MM.1S (cell line): ENCODE data around the gene GATAD2B.

Source experiments
- DNase-seq: peaks from one replicate; pipeline ENCODE4 v3.0.0-alpha.2; 2015
- H2AFZ ChIP-seq: fragments of 300-600 bp; sonication (generic); 2 replicates; pipeline ENCODE4 v1.6.0; 2016; ENCODE audit warnings: antibody characterized with exemption, low read length
- H3F3A ChIP-seq: fragments of 300-600 bp; sonication (generic); 2 replicates; pipeline ENCODE4 v1.6.1; 2016; ENCODE audit warnings: mild to moderate bottlenecking, antibody characterized with exemption, low read length, moderate library complexity, mixed read lengths; ENCODE audit not compliant: insufficient read depth
- H3K27ac ChIP-seq: fragments of 300-600 bp; sonication (generic); 2 replicates; pipeline ENCODE4 v1.5.1; 2016; ENCODE audit warnings: mild to moderate bottlenecking, low read length
- H3K27me3 ChIP-seq: fragments of 300-600 bp; sonication (generic); replicated peaks from 2 replicates; pipeline ENCODE4 v1.6.0; 2016; ENCODE audit warnings: low read length; ENCODE audit not compliant: insufficient read depth
- H3K36me3 ChIP-seq: fragments of 300-600 bp; sonication (generic); replicated peaks from 2 replicates; pipeline ENCODE4 v1.6.1; 2016; ENCODE audit warnings: mild to moderate bottlenecking, low read length, mixed read lengths; ENCODE audit not compliant: insufficient read depth
- H3K4me1 ChIP-seq: fragments of 300-600 bp; sonication (generic); 2 replicates; pipeline ENCODE4 v1.6.1; 2016; ENCODE audit warnings: low read length, mixed read lengths
- H3K4me2 ChIP-seq: fragments of 300-600 bp; sonication (generic); 2 replicates; pipeline ENCODE4 v1.6.0; 2016; ENCODE audit warnings: low read depth, low read length
- H3K4me3 ChIP-seq: fragments of 300-600 bp; sonication (generic); 2 replicates; pipeline ENCODE4 v1.5.1; 2016; ENCODE audit warnings: low read length, mixed read lengths
- H3K79me2 ChIP-seq: fragments of 300-600 bp; sonication (generic); 2 replicates; pipeline ENCODE4 v1.6.1; 2016; ENCODE audit warnings: mixed run types, low read length, mixed read lengths
- H3K9ac ChIP-seq: fragments of 300-600 bp; sonication (generic); 2 replicates; pipeline ENCODE4 v1.6.1; 2016; ENCODE audit warnings: low read length, mixed read lengths
- H3K9me2 ChIP-seq: fragments of 300-600 bp; sonication (generic); replicated peaks from 2 replicates; pipeline ENCODE4 v1.6.1; 2016; ENCODE audit warnings: mild to moderate bottlenecking, low read length, mixed read lengths; ENCODE audit not compliant: insufficient read depth
- H3K9me3 ChIP-seq: fragments of 300-600 bp; sonication (generic); replicated peaks from 2 replicates; pipeline ENCODE4 v1.6.1; 2016; ENCODE audit warnings: mild to moderate bottlenecking, low read length, mixed read lengths; ENCODE audit not compliant: insufficient read depth
- H4K20me1 ChIP-seq: fragments of 300-600 bp; sonication (generic); 2 replicates; pipeline ENCODE4 v1.6.1; 2016; ENCODE audit warnings: mild to moderate bottlenecking, low read length, moderate library complexity, mixed read lengths; ENCODE audit not compliant: insufficient read depth
- CTCF ChIP-seq: fragments of 300-600 bp; sonication (generic); IDR thresholded peaks from 2 replicates; pipeline ENCODE4 v1.5.1; 2016; ENCODE audit warnings: antibody characterized with exemption, low read length, mixed read lengths
- EZH2 ChIP-seq: fragments of 300-600 bp; sonication (generic); optimal IDR thresholded peaks from 2 replicates; pipeline ENCODE3; 2017; ENCODE audit warnings: low read depth, mild to moderate bottlenecking, antibody characterized with exemption, low read length, mixed read lengths
- EZH2phosphoT487 ChIP-seq: fragments of 300-600 bp; sonication (generic); IDR thresholded peaks from 2 replicates; pipeline ENCODE4 v1.6.1; 2018; ENCODE audit warnings: antibody characterized with exemption, low read length

GATAD2B gene

GRCh38 chr1:153778051-153778823, 144.5 kb downstream of the GATAD2B start:
- H3K4me2 ChIP-seq: no peak overlapping the region
- no peaks in the 10 kb centered on the region for H3K27me3 ChIP-seq
- no peaks in the 10 kb centered on the region for H3K9me3 ChIP-seq
- TF ChIP-seq CTCF (no peak), EZH2 (no peak), EZH2phosphoT487 (no peak)
- H3K27ac ChIP-seq: no peak overlapping the region
- H3K36me3 ChIP-seq: no peaks in the 10 kb centered on the region
- peaks cover 15% of the 10 kb centered on the region for H3K4me1 ChIP-seq
- no peak overlapping the region for H2AFZ ChIP-seq
- H3K4me3 ChIP-seq: no peak overlapping the region
- no peaks in the 10 kb centered on the region for H4K20me1 ChIP-seq
- H3K9me2 ChIP-seq: no peaks in the 10 kb centered on the region
- H3K79me2 ChIP-seq: no peaks in the 10 kb centered on the region
- DNase-seq: no peak
- no peak overlapping the region for H3K9ac ChIP-seq
- H3F3A ChIP-seq: peaks cover 17% of the 10 kb centered on the region

GRCh38 chr1:153777648-153778047, 145.1 kb downstream of the GATAD2B start:
- H3K79me2 ChIP-seq: no peaks in the 10 kb centered on the region
- H3K36me3 ChIP-seq: no peaks in the 10 kb centered on the region
- DNase-seq: no peak
- H3K9me3 ChIP-seq: no peaks in the 10 kb centered on the region
- no peak overlapping the region for H3K27ac ChIP-seq
- H3K9ac ChIP-seq: no peak overlapping the region
- no peak overlapping the region for H2AFZ ChIP-seq
- no peak overlapping the region for H3K4me3 ChIP-seq
- no peak overlapping the region for H3K4me2 ChIP-seq
- no peak for TF ChIP-seq CTCF
- TF ChIP-seq EZH2phosphoT487: no peak
- no peak for TF ChIP-seq EZH2
- peaks cover 13% of the 10 kb centered on the region for H3F3A ChIP-seq
- peaks cover 15% of the 10 kb centered on the region for H3K4me1 ChIP-seq
- H4K20me1 ChIP-seq: no peaks in the 10 kb centered on the region
- H3K27me3 ChIP-seq: no peaks in the 10 kb centered on the region
- H3K9me2 ChIP-seq: no peaks in the 10 kb centered on the region

- H3K9ac ChIP-seq: no peak overlapping the region
These were observed 145.9 kb downstream of the GATAD2B start for GRCh38 chr1:153776845-153777370.

More at GRCh38 chr1:153776845-153777370, 145.9 kb downstream of the GATAD2B start:
- TF ChIP-seq EZH2 (no peak), CTCF (no peak), EZH2phosphoT487 (no peak)
- Histone ChIP-seq H3F3A (peaks cover 13% of the 10 kb centered on the region), H3K4me2 (no peak overlapping the region), H3K27ac (no peak overlapping the region), H3K4me3 (no peak overlapping the region), H3K9me2 (no peaks in the 10 kb centered on the region), H4K20me1 (no peaks in the 10 kb centered on the region), H3K27me3 (no peaks in the 10 kb centered on the region), H3K4me1 (peaks cover 15% of the 10 kb centered on the region), H3K79me2 (no peaks in the 10 kb centered on the region), H3K9me3 (no peaks in the 10 kb centered on the region), H2AFZ (no peak overlapping the region), H3K36me3 (no peaks in the 10 kb centered on the region)
- DNase-seq: no peak
